Left lung (tissue), 10 donors: Measurements from ENCODE around the gene KLHDC3. TPM values are rescaled to one million over a fixed set of nuclear protein-coding genes. Genes with fewer than 3 reads are reported as not detected.

Experiments
- ATAC-seq: fragments of 200-7000 bp; cut with Tn5 transposase; one replicate; pipeline ENCODE4 v1.9.1; 2020; ENCODE audit warnings: moderate library complexity
- DNase-seq, 4 donors: peaks; one replicate each; pipeline ENCODE4 v3.0.0-alpha.2; 2013 to 2020
- H3K27ac ChIP-seq, 2 donors: fragments of 200-600 bp; sonication (generic) in 1 of 2; one replicate each; pipeline versions ENCODE4 v1.5.0 to v1.8.0; 2020 to 2021
- H3K27me3 ChIP-seq, 2 donors: fragments of 200-600 bp; sonication (generic) in 1 of 2; one replicate each; pipeline versions ENCODE4 v1.5.0 to v1.8.0; 2020 to 2021
- H3K36me3 ChIP-seq, 2 donors: fragments of 200-600 bp; sonication (generic) in 1 of 2; one replicate each; pipeline versions ENCODE4 v1.5.0 to v1.8.0; 2020 to 2021
- H3K4me1 ChIP-seq, 2 donors: fragments of 200-600 bp; one replicate each; pipeline ENCODE4 v1.8.0; 2021
- H3K4me3 ChIP-seq, 2 donors: fragments of 200-600 bp; sonication (generic) in 1 of 2; one replicate each; pipeline versions ENCODE4 v1.5.0 to v1.8.0; 2020 to 2021; ENCODE audit warnings: mild to moderate bottlenecking in 1 of 2
- H3K9me3 ChIP-seq, 2 donors: fragments of 200-600 bp; sonication (generic) in 1 of 2; one replicate each; pipeline versions ENCODE4 v1.5.0 to v1.8.0; 2020 to 2021
- CTCF ChIP-seq, 2 donors: fragments of 200-600 bp; sonication (generic) in 1 of 2; IDR thresholded peaks; one replicate each; pipeline versions ENCODE4 v1.5.0 to v1.8.0; 2021; ENCODE audit warnings: antibody characterized with exemption in 2 of 2
- intact Hi-C, 2 donors: fragments of 100-400 bp; cut with DNase I; formaldehyde crosslinking; loops; one replicate each; pipeline versions ENCODE4 v1.11.2 to v1.14.2; 2022
- polyA plus RNA-seq, 6 donors: library from polyadenylated mRNA; unstranded; fragments of 120-200 nt; gene quantifications; one replicate each; pipeline ENCODE4 v1.2.1, GENCODE V29; 2013; ENCODE audit not compliant: insufficient read length in 6 of 6
- total RNA-seq, 2 donors: library from RNA; stranded (reverse); fragmentation: NEBNext Ultra II Directional; extraction: Animal tissue kit (Norgen Biotek cat#: 25700); gene quantifications; one replicate each; pipeline ENCODE4 v1.2.1, GENCODE V29; 2021
- donor health status: DM: no; HTN: yes; CAD: no.
- donor health status: DM: no; HTN: no; CAD: no.

The KLHDC3 gene
- total and polyA plus RNA-seq, 8 donors, result 50.5 to 110 (median 97.1) TPM

GRCh38 chr6:43032326-43032725 is 18.3 kb downstream of the KLHDC3 start:
- intact Hi-C loops, result no loop called here
- Histone ChIP-seq H3K4me3 (no peak overlapping the region), H3K9me3 (no peaks in the 10 kb centered on the region), H3K27me3 (no peaks in the 10 kb centered on the region), H3K36me3 (peaks cover 0 to 99% of the 10 kb centered on the region in 2 donors), H3K4me1 (no peaks in the 10 kb centered on the region), H3K27ac (no peak overlapping the region)
- no peak for TF ChIP-seq CTCF (IDR thresholded peaks at IDR 0.05)
- DNase-seq (no peak), ATAC-seq (no peak)

GRCh38 chr6:43033496-43034189 is 19.6 kb downstream of the KLHDC3 start:
- ATAC-seq, result no peak
- no peak for DNase-seq
- Histone ChIP-seq H3K27me3 (no peaks in the 10 kb centered on the region), H3K9me3 (no peaks in the 10 kb centered on the region), H3K4me3 (no peak overlapping the region), H3K36me3 (peaks cover 0 to 100% of the 10 kb centered on the region in 2 donors), H3K4me1 (no peaks in the 10 kb centered on the region), H3K27ac (no peak overlapping the region)
- intact Hi-C loops, result no loop called here
- no peak for TF ChIP-seq CTCF (IDR thresholded peaks at IDR 0.05)

- ATAC-seq (no peak), DNase-seq (no peak)
- H3K27ac ChIP-seq, result no peak overlapping the region
- H3K9me3 ChIP-seq, result no peaks in the 10 kb centered on the region
- H3K36me3 ChIP-seq, result peaks cover 0 to 100% of the 10 kb centered on the region in 2 donors
- no peak overlapping the region for H3K4me3 ChIP-seq
- no peaks in the 10 kb centered on the region for H3K4me1 ChIP-seq
- no peak for TF ChIP-seq CTCF (IDR thresholded peaks at IDR 0.05)
- no peaks in the 10 kb centered on the region for H3K27me3 ChIP-seq
- intact Hi-C loops, result no loop called here
Observed at GRCh38 chr6:43034190-43034525, 20.1 kb downstream of the KLHDC3 start.

- Histone ChIP-seq H3K36me3 (peaks cover 0 to 100% of the 10 kb centered on the region in 2 donors), H3K27ac (no peak overlapping the region), H3K27me3 (no peaks in the 10 kb centered on the region), H3K4me3 (no peak overlapping the region), H3K9me3 (no peaks in the 10 kb centered on the region), H3K4me1 (no peaks in the 10 kb centered on the region)
- no peak for TF ChIP-seq CTCF (IDR thresholded peaks at IDR 0.05)
- intact Hi-C loops, result no loop called here
- ATAC-seq, result no peak
- DNase-seq, result no peak
Observed at GRCh38 chr6:43035495-43036194, 21.6 kb downstream of the KLHDC3 start.

- no peak overlapping the region for H3K27ac ChIP-seq
- ATAC-seq (no peak), DNase-seq (no peak)
- no peaks in the 10 kb centered on the region for H3K9me3 ChIP-seq
- peaks cover 0 to 97% of the 10 kb centered on the region in 2 donors for H3K36me3 ChIP-seq
- H3K4me3 ChIP-seq, result no peak overlapping the region
- no peak for TF ChIP-seq CTCF (IDR thresholded peaks at IDR 0.05)
- no peaks in the 10 kb centered on the region for H3K27me3 ChIP-seq
- intact Hi-C loops, result no loop called here
- no peaks in the 10 kb centered on the region for H3K4me1 ChIP-seq
Observed at GRCh38 chr6:43036712-43037111, 22.7 kb downstream of the KLHDC3 start.
